B cell (primary cell): ENCODE results near the gene TMEM223. TPM values are rescaled to one million over a fixed set of nuclear protein-coding genes. Genes with fewer than 3 reads are reported as not detected.

Experiments
- ATAC-seq: fragments of 200-7000 bp; cut with Tn5 transposase; one replicate; pipeline ENCODE4 v1.10.0; 2021; ENCODE audit warnings: low read depth, mild to moderate bottlenecking, moderate number of reproducible peaks, moderate library complexity
- CTCF ChIA-PET: fragments of 350-600 bp; sonication (Branson Sonifier 250); formaldehyde crosslinking; loops from one replicate; lab custom pipeline; 2021; ENCODE audit warnings: antibody characterized with exemption, inconsistent platforms; lab: Charles Lee
- POLR2A ChIA-PET: fragments of 350-600 bp; sonication (Branson Sonifier 250); formaldehyde crosslinking; loops from one replicate; lab custom pipeline; 2021; ENCODE audit warnings: antibody characterized with exemption; lab: Charles Lee
- DNase-seq: peaks from one replicate; pipeline ENCODE4 v3.0.0; 2013
- H2AFZ ChIP-seq: 2 replicates; pipeline ENCODE4 v1.6.1; 2012; ENCODE audit warnings: mild to moderate bottlenecking, low read depth, low read length; ENCODE audit not compliant: insufficient read depth, poor library complexity, severe bottlenecking
- H3K27ac ChIP-seq, 2 donors: 1 replicate in 1 of 2; 2 replicates in 1 of 2; pipeline ENCODE4 v1.5.1; 2012 to 2013; ENCODE audit warnings: low read length in 2 of 2, mild to moderate bottlenecking in 2 of 2, moderate library complexity in 1 of 2
- H3K27me3 ChIP-seq, 4 experiments: fragments of 200-600 bp in 1 of 4; sonication (generic) in 1 of 4; replicated peaks in 1 of 4; 1 replicate in 2 of 4; 2 replicates in 2 of 4; pipeline versions ENCODE4 v1.6.1 to v1.7.0; 2013 to 2016; ENCODE audit warnings: low read length in 3 of 4, mild to moderate bottlenecking in 2 of 4, mixed read lengths in 1 of 4, moderate library complexity in 1 of 4; ENCODE audit not compliant: insufficient read depth in 4 of 4, control insufficient read depth in 3 of 4; ENCODE audit errors: control extremely low read depth in 1 of 4
- H3K36me3 ChIP-seq, 2 experiments: replicated peaks in 1 of 2; 1 replicate in 1 of 2; 2 replicates in 1 of 2; pipeline versions ENCODE4 v1.6.1 to v1.7.1; 2013; ENCODE audit warnings: low read length in 1 of 2; ENCODE audit not compliant: insufficient read depth in 2 of 2, control insufficient read depth in 1 of 2; ENCODE audit errors: control extremely low read depth in 1 of 2, extremely low read depth in 1 of 2
- H3K4me1 ChIP-seq, 2 donors: fragments of 200-600 bp in 1 of 2; sonication (generic) in 1 of 2; 1 replicate in 1 of 2; 2 replicates in 1 of 2; pipeline versions ENCODE4 v1.5.1 to v1.6.1; 2013 to 2017; ENCODE audit warnings: low read length in 2 of 2; ENCODE audit not compliant: control insufficient read depth in 2 of 2, insufficient read depth in 2 of 2
- H3K4me2 ChIP-seq: replicated peaks from 2 replicates; pipeline ENCODE3; 2012; ENCODE audit warnings: mild to moderate bottlenecking, low read depth, low read length; ENCODE audit not compliant: poor library complexity, severe bottlenecking
- H3K4me3 ChIP-seq, 5 experiments: fragments of 200-600 bp in 1 of 5; sonication (generic) in 1 of 5; 1 replicate in 3 of 5; 2 replicates in 2 of 5; pipeline versions ENCODE4 v1.5.1 to v1.7.0; 2011 to 2016; ENCODE audit warnings: low read length in 4 of 5, mild to moderate bottlenecking in 4 of 5, low read depth in 2 of 5, control low read depth in 1 of 5, moderate library complexity in 1 of 5; ENCODE audit not compliant: insufficient read depth in 1 of 5; ENCODE audit errors: control extremely low read depth in 1 of 5, extremely low read depth in 1 of 5
- H3K79me2 ChIP-seq: fragments of 200-600 bp; sonication (generic); one replicate; pipeline ENCODE4 v1.6.0; 2016; ENCODE audit warnings: low read length; ENCODE audit not compliant: control insufficient read depth, insufficient read depth
- H3K9ac ChIP-seq: fragments of 200-600 bp; sonication (generic); 2 replicates; pipeline ENCODE4 v1.6.1; 2017; ENCODE audit warnings: mild to moderate bottlenecking, low read length, moderate library complexity
- H3K9me3 ChIP-seq, 3 donors: one replicate each; pipeline versions ENCODE4 v1.6.1 to v1.7.1; 2013; ENCODE audit warnings: low read length in 2 of 3; ENCODE audit not compliant: control insufficient read depth in 2 of 3, insufficient read depth in 1 of 3; ENCODE audit errors: control extremely low read depth in 1 of 3
- H4K20me1 ChIP-seq: 2 replicates; pipeline ENCODE4 v1.6.0; 2012; ENCODE audit warnings: mild to moderate bottlenecking, low read length; ENCODE audit not compliant: insufficient read depth, control insufficient read depth, poor library complexity, severe bottlenecking
- H3K27ac Mint-ChIP-seq: one replicate; pipeline ENCODE4 v1.8.0; 2021; ENCODE audit warnings: mixed read lengths
- H3K27me3 Mint-ChIP-seq: one replicate; pipeline ENCODE4 v1.8.0; 2021; ENCODE audit warnings: mixed read lengths
- H3K4me1 Mint-ChIP-seq: one replicate; pipeline ENCODE4 v1.8.0; 2021; ENCODE audit warnings: mixed read lengths
- H3K4me3 Mint-ChIP-seq: one replicate; pipeline ENCODE4 v1.8.0; 2021; ENCODE audit warnings: mixed read lengths
- H3K9me3 Mint-ChIP-seq: one replicate; pipeline ENCODE4 v1.8.0; 2022; ENCODE audit warnings: mixed read lengths; ENCODE audit not compliant: insufficient read depth
- CTCF ChIP-seq: fragments of 200-600 bp; IDR thresholded peaks from one replicate; pipeline ENCODE4 v1.8.0; 2022; ENCODE audit warnings: antibody characterized with exemption, mild to moderate bottlenecking
- EZH2 ChIP-seq: IDR thresholded peaks from 2 replicates; pipeline ENCODE4 v1.6.1; 2012; ENCODE audit warnings: borderline replicate concordance, low read depth, mild to moderate bottlenecking, moderate library complexity, low read length; ENCODE audit not compliant: insufficient read depth, poor library complexity, severe bottlenecking
- WGBS: methylation state at CpG from one replicate; pipeline ENCODE4 v1.1.5; 2013; ENCODE audit warnings: missing lambda C conversion rate; ENCODE audit not compliant: insufficient coverage; 5-methylcytosine and 5-hydroxymethylcytosine counted together
- intact Hi-C: fragments of 100-400 bp; cut with micrococcal nuclease; formaldehyde crosslinking; loops from one replicate; pipeline ENCODE4 v1.10.0; 2022
- polyA plus RNA-seq: library from polyadenylated mRNA; depleted of rRNA; stranded (reverse); fragments of >200 nt; gene quantifications from 2 replicates; pipeline ENCODE4 v1.2.3, GENCODE V29; 2012
- total RNA-seq, 2 donors: library from RNA; stranded (reverse); fragments of 120-200 nt in 1 of 2; gene quantifications; 1 replicate in 1 of 2; 2 replicates in 1 of 2; pipeline versions ENCODE4 v1.2.3 to v1.2.4, GENCODE V29; 2013 to 2022

The TMEM223 gene
- total and polyA plus RNA-seq, 2 donors (not counting 1 experiment from before 2014, with no cell fraction given): 12.0 to 15.6 TPM

DNA sequence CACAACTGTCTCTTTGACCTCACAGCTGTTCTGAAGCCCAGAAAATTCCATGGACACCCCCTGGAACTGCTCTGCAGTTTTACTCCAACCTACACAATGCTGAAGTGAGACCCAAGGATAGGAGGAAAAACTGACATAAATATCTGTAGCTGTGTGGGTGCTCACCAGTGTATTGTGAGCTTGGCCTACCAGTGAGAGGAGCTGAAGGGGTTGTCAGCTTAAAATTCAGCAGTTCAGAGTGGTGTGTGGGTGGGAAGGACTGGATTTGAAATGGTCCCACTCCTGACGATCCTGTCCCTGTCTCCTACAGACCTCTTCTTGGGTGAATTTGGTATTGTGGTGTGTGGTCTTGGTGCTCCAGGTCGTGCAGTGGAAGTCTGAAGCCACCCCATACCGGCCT lies 2.2 kb downstream of the TMEM223 start:
- Mint-ChIP-seq H3K27ac (peak overlapping the region; percentile 71), H3K9me3 (no peaks in the 10 kb centered on the region), H3K4me3 (peak overlapping the region; percentile 91), H3K4me1 (peaks cover 54% of the 10 kb centered on the region), H3K27me3 (no peaks in the 10 kb centered on the region)
- ATAC-seq: no peak
- ChIA-PET POLR2A (interaction anchor here (0.6 to 3.7 kb wide), 10 partner anchors 17 to 66 kb away, joined by 3 to 22 read pairs (median 4); partner anchors contain the start of genes POLR2G, STX5, TEX54 and WDR74), CTCF (interaction anchor here (0.5 to 7.2 kb wide), 4 partner anchors 33 to 91 kb away, joined by 3 to 101 read pairs (median 23); partner anchors contain the start of gene SLC3A2)
- Histone ChIP-seq H3K4me2 (no peak overlapping the region), H3K27me3 (no peaks in the 10 kb centered on the region), H3K27ac (no peak overlapping the region), H3K9ac (no peak overlapping the region), H3K9me3 (no peaks in the 10 kb centered on the region), H3K36me3 (peaks cover 0 to 38% of the 10 kb centered on the region in 2 experiments), H3K79me2 (peaks cover 40% of the 10 kb centered on the region), H3K4me1 (peaks cover 33 to 41% of the 10 kb centered on the region in 2 donors), H4K20me1 (peaks cover 15% of the 10 kb centered on the region), H3K4me3 (no peak overlapping the region), H2AFZ (no peak overlapping the region)
- DNase-seq: no peak
- no peak for TF ChIP-seq CTCF
- no peak for TF ChIP-seq EZH2
- 86% methylated on average over 3 of the region's 3 CpGs for WGBS
- intact Hi-C loops: loop anchor here (10.0 kb wide), 1 partner anchor 395 kb away; no protein-coding TSS in a partner anchor

DNA sequence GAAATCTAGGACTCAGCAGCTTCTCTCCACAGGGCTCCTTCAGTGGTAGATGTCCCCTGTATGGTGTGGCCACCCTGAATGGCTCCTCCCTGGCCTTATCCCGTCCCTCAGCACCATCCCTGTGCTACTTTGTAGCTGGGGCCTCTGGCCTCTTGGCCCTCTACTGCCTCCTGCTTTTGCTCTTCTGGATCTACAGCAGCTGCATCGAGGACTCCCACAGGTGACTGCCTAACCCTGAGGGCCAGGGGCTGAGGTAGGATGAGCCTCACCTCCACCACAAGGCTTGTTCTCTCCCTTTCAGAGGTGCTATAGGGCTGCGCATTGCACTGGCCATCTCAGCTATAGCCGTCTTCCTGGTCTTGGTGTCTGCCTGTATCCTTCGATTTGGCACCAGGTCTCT lies 2.8 kb downstream of the TMEM223 start:
- peaks cover 0 to 32% of the 10 kb centered on the region in 2 experiments for H3K36me3 ChIP-seq

More for the DNA sequence above, 2.8 kb downstream of the TMEM223 start:
- no peak for ATAC-seq
- Mint-ChIP-seq H3K27me3 (no peaks in the 10 kb centered on the region), H3K4me1 (peaks cover 54% of the 10 kb centered on the region), H3K4me3 (peak overlapping the region; percentile 91), H3K27ac (peak overlapping the region; percentile 71), H3K9me3 (no peaks in the 10 kb centered on the region)
- Histone ChIP-seq H3K27ac (peak overlapping the region in 1 of 2 donors; percentile 32), H3K4me3 (no peak overlapping the region), H3K4me1 (peaks cover 33 to 41% of the 10 kb centered on the region in 2 donors), H3K27me3 (no peaks in the 10 kb centered on the region), H3K9ac (no peak overlapping the region), H3K4me2 (no peak overlapping the region), H3K79me2 (peaks cover 40% of the 10 kb centered on the region), H2AFZ (no peak overlapping the region), H3K9me3 (no peaks in the 10 kb centered on the region), H4K20me1 (peaks cover 15% of the 10 kb centered on the region)
- WGBS: 88% methylated on average over 1 of the region's 5 CpGs
- TF ChIP-seq EZH2: no peak
- TF ChIP-seq CTCF: no peak
- DNase-seq: no peak
- intact Hi-C loops: loop anchor here (10.0 kb wide), 1 partner anchor 394 kb away; no protein-coding TSS in a partner anchor
- CTCF ChIA-PET: interaction anchor here (0.7 to 7.2 kb wide), 3 partner anchors 75 to 822 kb away, joined by 3 to 101 read pairs (median 39); partner anchors contain the start of genes FTH1 and SLC3A2
- POLR2A ChIA-PET: interaction anchor here (0.7 to 3.7 kb wide), 8 partner anchors 17 to 67 kb away, joined by 3 to 22 read pairs (median 4); partner anchors contain the start of genes POLR2G, STX5, TEX54 and WDR74
